WTC11 (cell line): ENCODE results near the gene IFNL4. TPM values are rescaled to one million over a fixed set of nuclear protein-coding genes. Genes with fewer than 3 reads are reported as not detected.

Experiments used
- ATAC-seq: fragments of 200-7000 bp; cut with Tn5 transposase; 2 replicates; pipeline ENCODE4 v1.10.0; 2021; ENCODE audit warnings: mild to moderate bottlenecking, moderate library complexity
- CTCF ChIA-PET: fragments of 300-600 bp; sonication (Branson Sonifier 250); formaldehyde crosslinking; loops from one replicate; lab custom pipeline; 2021; ENCODE audit warnings: antibody characterized with exemption; lab: Charles Lee
- POLR2A ChIA-PET: fragments of 350-600 bp; sonication (Branson Sonifier 250); formaldehyde crosslinking; loops from one replicate; lab custom pipeline; 2021; ENCODE audit warnings: antibody characterized with exemption; lab: Charles Lee
- DNase-seq: peaks from one replicate; pipeline ENCODE4 v3.0.0; 2021; ENCODE audit warnings: low spot score
- H3K27ac Mint-ChIP-seq: 2 replicates; pipeline ENCODE4 v1.8.0; 2021; ENCODE audit warnings: mixed read lengths
- H3K27me3 Mint-ChIP-seq: 2 replicates; pipeline ENCODE4 v1.8.0; 2021; ENCODE audit warnings: low read depth, mild to moderate bottlenecking, moderate library complexity, mixed read lengths
- H3K36me3 Mint-ChIP-seq: 2 replicates; pipeline ENCODE4 v1.8.0; 2021; ENCODE audit warnings: mixed read lengths
- H3K4me1 Mint-ChIP-seq: 2 replicates; pipeline ENCODE4 v1.8.0; 2022; ENCODE audit warnings: mixed read lengths
- H3K4me3 Mint-ChIP-seq: 2 replicates; pipeline ENCODE4 v1.8.0; 2021; ENCODE audit warnings: mild to moderate bottlenecking, moderate library complexity, mixed read lengths
- H3K9me3 Mint-ChIP-seq: 2 replicates; pipeline ENCODE4 v1.8.0; 2021; ENCODE audit warnings: mixed read lengths
- AFF4 ChIP-seq: sonication (generic); formaldehyde crosslinking; IDR thresholded peaks from 2 replicates; pipeline ENCODE4 v1.8.1; 2023; ENCODE audit warnings: mild to moderate bottlenecking, missing genetic modification reagents, borderline replicate concordance
- ATF3 ChIP-seq: sonication (generic); formaldehyde crosslinking; conservative IDR thresholded peaks from 2 replicates; pipeline ENCODE4 v1.8.1; 2022; ENCODE audit warnings: mild to moderate bottlenecking, missing genetic modification reagents
- E2F4 ChIP-seq: sonication (generic); formaldehyde crosslinking; IDR thresholded peaks from 2 replicates; pipeline ENCODE4 v1.8.1; 2022; ENCODE audit warnings: low read depth, mild to moderate bottlenecking, moderate library complexity, missing genetic modification reagents, borderline replicate concordance
- ELF4 ChIP-seq: sonication (generic); formaldehyde crosslinking; IDR thresholded peaks from 2 replicates; pipeline ENCODE4 v1.8.1; 2022; ENCODE audit warnings: low read depth, mild to moderate bottlenecking, moderate library complexity, missing genetic modification reagents
- ERG ChIP-seq: fragments of 250-450 bp; sonication (Bioruptor Pico); IDR thresholded peaks from 2 replicates; pipeline ENCODE4 v1.8.0; 2021; ENCODE audit warnings: mild to moderate bottlenecking
- FOXJ3 ChIP-seq: sonication (generic); formaldehyde crosslinking; IDR thresholded peaks from 2 replicates; pipeline ENCODE4 v1.9.0; 2021; ENCODE audit warnings: missing genetic modification reagents, mild to moderate bottlenecking, borderline replicate concordance
- HMGA2 ChIP-seq: fragments of 250-450 bp; sonication (Bioruptor Pico); IDR thresholded peaks from 2 replicates; pipeline ENCODE4 v1.4.0; 2021; ENCODE audit warnings: mild to moderate bottlenecking, moderate library complexity
- JAZF1 ChIP-seq: fragments of 250-450 bp; sonication (Bioruptor Pico); IDR thresholded peaks from 2 replicates; pipeline ENCODE4 v1.9.0; 2021; ENCODE audit warnings: moderate library complexity, mild to moderate bottlenecking, inconsistent platforms
- PREB ChIP-seq: sonication (generic); formaldehyde crosslinking; IDR thresholded peaks from 2 replicates; pipeline ENCODE4 v1.8.1; 2022; ENCODE audit warnings: mild to moderate bottlenecking, missing genetic modification reagents, moderate library complexity, borderline replicate concordance
- SMAD3 ChIP-seq: sonication (generic); formaldehyde crosslinking; IDR thresholded peaks from 2 replicates; pipeline ENCODE4 v1.8.0; 2022; ENCODE audit warnings: missing genetic modification reagents, mild to moderate bottlenecking, borderline replicate concordance
- ZNF219 ChIP-seq: sonication (generic); formaldehyde crosslinking; IDR thresholded peaks from 2 replicates; pipeline ENCODE4 v1.8.0; 2023; ENCODE audit warnings: missing genetic modification reagents, mild to moderate bottlenecking, borderline replicate concordance
- ZNF263 ChIP-seq: sonication (generic); formaldehyde crosslinking; IDR thresholded peaks from 2 replicates; pipeline ENCODE4 v1.8.1; 2022; ENCODE audit warnings: low read depth, mild to moderate bottlenecking, moderate library complexity, missing genetic modification reagents
- ZNF317 ChIP-seq: sonication (generic); formaldehyde crosslinking; IDR thresholded peaks from 2 replicates; pipeline ENCODE4 v1.8.1; 2023; ENCODE audit warnings: low read depth, mild to moderate bottlenecking, moderate library complexity, missing genetic modification reagents, borderline replicate concordance
- ZSCAN18 ChIP-seq: fragments of 250-450 bp; sonication (Bioruptor Pico); IDR thresholded peaks from 2 replicates; pipeline ENCODE4 v2.1.2; 2022; ENCODE audit warnings: mild to moderate bottlenecking, moderate library complexity
- total RNA-seq: library from RNA; stranded (reverse); gene quantifications from 3 replicates; pipeline ENCODE4 v1.2.3, GENCODE V29; 2021

The IFNL4 gene
- total RNA-seq, 1 experiment from 2014 or later: not detected

GRCh38 chr19:39254531-39255345 lies 6.1 kb upstream of the IFNL4 start:
- H3K9me3 Mint-ChIP-seq: peaks cover 10% of the 10 kb centered on the region
- ChIA-PET CTCF (interaction anchor here (0.5 to 0.8 kb wide), 3 partner anchors 22 to 1950 kb away, joined by 3 to 4 read pairs (median 3); no protein-coding TSS in a partner anchor), POLR2A (no interaction called here)
- no peak overlapping the region for H3K27ac Mint-ChIP-seq
- no peaks in the 10 kb centered on the region for H3K4me1 Mint-ChIP-seq
- no peak for DNase-seq
- H3K4me3 Mint-ChIP-seq: no peak overlapping the region
- no peak for ATAC-seq
- H3K36me3 Mint-ChIP-seq: no peaks in the 10 kb centered on the region
- TF ChIP-seq HMGA2 (CRISPR knock-in tag): no peak
- TF ChIP-seq ELF4: no peak
- no peak for TF ChIP-seq FOXJ3 (CRISPR knock-in tag)
- TF ChIP-seq ATF3 (CRISPR knock-in tag): no peak
- TF ChIP-seq AFF4 (CRISPR knock-in tag): no peak
- no peak for TF ChIP-seq JAZF1 (CRISPR knock-in tag)
- TF ChIP-seq PREB: no peak
- no peak for TF ChIP-seq E2F4 (CRISPR knock-in tag)
- TF ChIP-seq SMAD3: no peak
- TF ChIP-seq ZSCAN18 (CRISPR knock-in tag): no peak
- no peak for TF ChIP-seq ZNF263 (CRISPR knock-in tag)
- TF ChIP-seq ZNF317: no peak
- TF ChIP-seq ZNF219 (CRISPR knock-in tag): no peak
- no peak for TF ChIP-seq ERG (CRISPR knock-in tag)
- TF ChIP-seq, all 79 proteins: peak for 0
- H3K27me3 Mint-ChIP-seq: peaks cover 65% of the 10 kb centered on the region
